HTR-8/SVneo (cell line): ENCODE data around the gene TACSTD2.
"Not testable (repeated sequence)": the region's sequence is repeated elsewhere in the genome, so short reads cannot be mapped to it uniquely, and the experiment has no call there.

Experiments
- DNase-seq: peaks from one replicate; pipeline ENCODE4 v3.0.0; 2011; ENCODE audit warnings: low spot score, mixed read lengths; ENCODE audit not compliant: insufficient read length
- FAIRE-seq: peaks from 2 replicates; lab custom pipeline; 2011; peaks lifted over from hg19 to GRCh38; lab: Jason Lieb, UNC

The TACSTD2 gene

GRCh38 chr1:58570094-58570493, 7.0 kb downstream of the TACSTD2 start:
- FAIRE-seq, result no peak

GRCh38 chr1:58568911-58569310, 8.1 kb downstream of the TACSTD2 start:
- FAIRE-seq, result no peak
- no peak for DNase-seq

More at GRCh38 chr1:58570094-58570493, 7.0 kb downstream of the TACSTD2 start:
- DNase-seq, result no peak

- DNase-seq (no peak), FAIRE-seq (no peak)
Measured at GRCh38 chr1:58568271-58568860, 8.7 kb downstream of the TACSTD2 start.

GRCh38 chr1:58566339-58566738, 10.7 kb downstream of the TACSTD2 start:
- no peak for DNase-seq
- FAIRE-seq, result no peak

- FAIRE-seq, DNase-seq: not testable (repeated sequence)
Measured at GRCh38 chr1:58563715-58564114, 13.3 kb downstream of the TACSTD2 start.

- DNase-seq (no peak), FAIRE-seq (no peak)
Measured at GRCh38 chr1:58561633-58562032, 15.4 kb downstream of the TACSTD2 start.

GRCh38 chr1:58555393-58555792, 21.7 kb downstream of the TACSTD2 start:
- DNase-seq (no peak), FAIRE-seq (no peak)

GRCh38 chr1:58551186-58552140, 25.6 kb downstream of the TACSTD2 start:
- DNase-seq, result no peak
- FAIRE-seq, result no peak

GRCh38 chr1:58549291-58549690, 27.8 kb downstream of the TACSTD2 start:
- FAIRE-seq, DNase-seq: not testable (repeated sequence)

- no peak for DNase-seq
- no peak for FAIRE-seq
Measured at GRCh38 chr1:58548371-58548770, 28.7 kb downstream of the TACSTD2 start.

- DNase-seq, result peak; percentile 87
- peak; percentile 90 for FAIRE-seq
Measured at GRCh38 chr1:58546520-58547308, 30.3 kb downstream of the TACSTD2 start, which contains the start of gene OMA1. OMA1 (minus strand) TSS chr1:58546726; CDS start chr1:58539294, 7,432 bp downstream.

GRCh38 chr1:58545591-58546519, 31.2 kb downstream of the TACSTD2 start:
- DNase-seq (peak; percentile 26), FAIRE-seq (no peak)

- FAIRE-seq, result no peak
- no peak for DNase-seq
Measured at GRCh38 chr1:58543260-58543659, 33.8 kb downstream of the TACSTD2 start.

GRCh38 chr1:58539553-58539952, 37.5 kb downstream of the TACSTD2 start:
- DNase-seq (no peak), FAIRE-seq (no peak)

- DNase-seq, result no peak
- no peak for FAIRE-seq
Measured at GRCh38 chr1:58538821-58539220, 38.2 kb downstream of the TACSTD2 start.

GRCh38 chr1:58531842-58532241, 45.2 kb downstream of the TACSTD2 start:
- DNase-seq, FAIRE-seq: not testable (repeated sequence)

GRCh38 chr1:58529284-58529683, 47.8 kb downstream of the TACSTD2 start:
- FAIRE-seq, result no peak
- no peak for DNase-seq

- DNase-seq, result peak; percentile 7
- FAIRE-seq, result no peak
Measured at GRCh38 chr1:58528518-58528917, 48.5 kb downstream of the TACSTD2 start.
